Stimulated activated CD8-positive, alpha-beta memory T cell treated with anti-CD3 and anti-CD28 coated beads, Interleukin-15, amount 100 ng/mL, for 4 hours (primary cell): ENCODE data around the gene SLC16A9.

Source experiments
- DNase-seq, 2 donors: peaks; one replicate each; pipeline ENCODE4 v3.0.0-alpha.2; 2020; ENCODE audit warnings: low read depth in 2 of 2

SLC16A9 gene

DNA sequence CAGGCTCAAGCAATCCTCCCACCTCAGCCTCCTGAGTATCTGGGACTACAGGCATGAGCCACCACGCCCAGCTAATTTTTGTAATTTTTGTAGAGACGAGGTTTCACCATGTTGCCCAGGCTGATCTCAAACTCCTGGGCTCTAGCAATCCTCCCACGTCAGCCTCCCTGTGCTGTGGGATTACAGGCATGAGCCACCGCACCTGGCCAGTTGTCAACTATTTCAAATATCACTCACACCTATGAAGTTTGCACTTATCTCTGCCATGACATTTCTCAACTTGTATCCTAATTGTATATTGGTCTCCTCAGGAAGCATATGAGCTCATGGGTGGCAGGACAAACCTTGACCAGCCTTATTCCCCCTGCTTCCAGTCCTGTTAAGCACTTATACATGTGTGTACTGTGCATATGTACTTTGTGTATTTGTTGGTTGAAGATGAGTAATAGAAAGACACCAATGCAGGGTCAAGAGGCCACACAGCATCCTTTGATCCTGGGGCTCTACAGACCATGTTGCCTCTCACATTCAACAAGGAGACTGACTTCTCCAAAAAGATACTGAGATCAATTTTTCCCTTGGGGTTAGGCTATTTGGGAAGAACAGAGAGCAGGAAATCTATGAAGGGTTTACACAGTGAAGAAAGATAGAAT is 82.2 kb downstream of the SLC16A9 start:
- no peak for DNase-seq

DNA sequence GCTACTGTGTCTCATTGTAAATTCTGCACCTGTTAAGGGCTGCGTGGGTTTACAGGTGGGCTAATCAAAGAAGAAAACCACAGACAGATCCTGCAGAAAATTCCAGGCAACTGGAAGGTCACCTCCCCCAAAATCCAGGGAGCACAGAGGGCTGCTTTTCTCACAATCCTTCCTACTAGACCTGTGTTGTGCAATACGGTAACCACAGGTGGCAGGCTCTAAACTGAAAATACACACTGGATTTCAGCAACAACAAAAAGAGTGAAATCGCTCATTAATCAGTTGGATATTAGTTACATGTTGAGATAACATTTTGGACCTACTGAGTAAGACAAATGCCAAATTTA is 83.2 kb downstream of the SLC16A9 start:
- DNase-seq = no peak

DNA sequence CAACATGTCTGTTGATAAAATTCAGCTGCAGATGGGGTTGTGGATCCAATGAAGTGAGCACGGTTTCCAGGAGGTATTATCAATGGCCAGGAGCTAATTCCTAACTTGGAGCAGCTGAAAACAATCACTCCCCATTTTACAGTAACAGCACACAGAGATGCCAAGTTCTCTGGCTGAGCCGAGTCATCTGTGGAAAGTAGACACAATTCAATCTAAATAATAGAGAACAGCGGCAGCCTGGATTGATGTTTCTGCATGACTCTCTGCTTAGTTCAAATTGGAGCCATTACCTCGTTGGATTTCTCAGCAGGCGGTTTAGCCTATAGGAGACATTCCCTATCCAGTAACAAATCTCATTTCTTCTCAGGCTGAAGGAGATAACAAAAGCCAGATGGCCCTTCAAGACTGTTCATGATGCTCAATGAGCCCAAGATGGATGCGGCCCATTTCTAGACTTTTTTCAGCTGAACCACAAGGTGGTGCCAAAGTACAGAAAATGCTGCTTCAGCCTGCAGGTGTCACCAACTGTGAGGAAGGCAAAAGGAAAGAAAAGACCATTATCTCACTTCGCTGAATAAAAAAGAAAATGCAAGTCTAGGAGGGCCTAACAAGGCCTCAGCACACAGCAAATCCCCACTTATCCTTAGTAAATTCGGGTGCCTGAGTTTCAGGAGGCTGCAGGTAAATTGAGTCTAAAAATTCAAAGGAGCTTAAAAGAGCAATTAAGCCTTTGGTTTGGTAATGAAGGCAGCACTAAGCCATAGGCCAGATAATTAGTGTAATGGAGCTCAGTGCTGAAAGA is 83.7 kb downstream of the SLC16A9 start:
- DNase-seq = no peak

GRCh38 chr10:59624951-59625350 is 84.7 kb downstream of the SLC16A9 start:
- no peak for DNase-seq

DNA sequence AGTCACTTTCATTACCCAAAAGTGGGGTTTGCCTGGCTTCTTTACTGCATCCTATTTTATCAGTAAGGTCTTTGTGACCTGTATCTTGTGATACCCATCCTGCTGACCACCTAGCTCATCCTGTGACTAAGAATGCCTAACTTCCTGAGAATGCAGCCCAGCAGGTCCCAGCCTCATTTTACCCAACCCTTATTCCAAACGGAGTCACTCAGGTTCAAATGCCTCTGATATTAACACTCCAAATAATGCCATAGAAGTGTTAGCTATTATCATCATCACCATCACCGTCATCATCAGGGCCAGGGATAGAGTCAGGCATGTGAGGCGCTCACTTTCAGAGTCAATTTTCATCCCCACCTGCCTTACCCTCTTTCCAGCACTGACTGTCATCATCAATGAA is 85.5 kb downstream of the SLC16A9 start:
- no peak for DNase-seq

DNA sequence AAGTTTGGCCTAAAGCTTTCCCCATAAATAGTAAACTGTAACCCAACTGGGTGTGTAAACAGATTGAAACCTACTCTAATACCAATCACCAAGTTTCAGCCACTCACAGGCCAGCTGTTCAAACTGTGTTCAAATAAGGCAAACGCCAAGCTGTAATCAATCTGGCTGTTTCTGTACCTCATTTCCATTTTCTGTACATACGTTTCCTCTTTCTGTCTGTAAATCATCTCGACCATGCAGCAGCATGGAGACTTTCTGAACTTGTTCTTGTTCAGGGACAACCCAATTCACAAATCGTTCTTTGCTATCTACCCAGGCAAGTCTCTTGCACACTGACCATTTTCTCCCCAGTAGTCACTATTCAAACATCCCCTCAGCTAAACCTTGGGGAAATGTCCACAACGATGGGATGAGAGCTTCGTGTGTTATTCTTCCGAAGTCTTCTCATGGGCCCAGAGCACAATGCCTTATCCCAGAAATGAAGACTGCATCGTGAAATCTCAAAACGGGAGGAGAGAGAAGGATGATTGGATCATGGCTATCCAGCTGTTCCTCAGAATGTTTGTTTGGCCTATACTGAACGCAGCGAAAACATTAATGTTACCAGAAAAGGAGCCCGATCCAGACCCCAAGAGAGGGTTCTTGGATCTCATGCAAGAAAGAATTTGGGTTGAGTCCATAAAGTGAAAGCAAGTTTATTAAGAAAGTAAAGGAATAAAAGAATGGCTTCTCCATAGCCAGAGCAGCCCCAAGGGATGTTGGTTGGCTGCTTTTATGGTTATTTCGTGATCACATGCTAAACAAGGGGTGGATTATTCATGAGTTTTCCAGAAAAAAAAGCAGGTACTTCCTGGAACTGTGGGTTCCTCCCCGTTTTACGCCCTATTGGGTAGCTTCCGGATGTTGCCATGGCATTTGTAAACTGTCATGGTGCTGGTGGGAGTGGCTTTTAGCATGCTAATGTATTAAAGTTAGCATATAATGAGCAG is 86.2 kb downstream of the SLC16A9 start:
- DNase-seq = no peak

- no peak for DNase-seq
Measured at GRCh38 chr10:59622320-59623132, 87.1 kb downstream of the SLC16A9 start.

DNA sequence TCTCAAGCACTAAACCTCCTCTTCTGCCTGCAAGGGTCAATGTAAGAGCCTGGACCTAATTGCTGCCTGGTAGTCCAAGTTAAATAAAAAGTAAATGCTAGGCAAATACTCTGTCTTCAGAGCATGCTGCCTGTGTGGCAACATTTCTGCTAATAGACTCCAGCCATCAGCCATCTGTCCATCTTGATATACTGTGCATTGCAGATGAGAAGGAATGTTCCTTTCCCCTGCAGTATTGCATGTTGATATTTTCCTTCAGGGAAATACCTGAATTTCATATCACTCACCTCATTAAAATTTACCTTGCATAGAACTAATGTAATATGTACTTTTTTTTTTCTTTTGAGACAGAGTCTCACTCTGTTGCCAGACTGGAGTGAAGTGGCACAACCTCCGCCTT is 87.9 kb downstream of the SLC16A9 start:
- no peak for DNase-seq

GRCh38 chr10:59618666-59619065 is 91.0 kb downstream of the SLC16A9 start:
- no peak for DNase-seq

- DNase-seq = no peak
Measured at GRCh38 chr10:59617996-59618395, 91.7 kb downstream of the SLC16A9 start.

DNA sequence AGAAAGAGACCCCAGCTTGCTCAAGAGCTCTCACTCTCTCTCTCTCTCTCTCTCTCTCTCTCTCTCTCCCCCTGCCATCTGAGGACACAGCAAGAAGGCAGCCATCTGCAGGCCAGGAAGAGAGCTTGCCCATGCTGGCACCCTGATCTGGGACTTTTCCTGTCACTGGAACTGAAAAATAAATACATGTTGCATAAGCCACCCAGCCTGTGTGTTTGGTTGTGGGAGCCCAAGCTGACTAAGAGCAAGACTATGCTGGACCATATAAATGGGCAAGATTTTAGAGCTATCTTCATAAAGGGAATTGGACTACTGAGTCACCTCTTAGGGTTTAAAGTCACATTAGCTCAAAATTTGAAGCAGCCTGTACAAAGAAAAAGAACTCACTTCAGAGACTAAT is 98.6 kb downstream of the SLC16A9 start:
- DNase-seq = no peak

DNA sequence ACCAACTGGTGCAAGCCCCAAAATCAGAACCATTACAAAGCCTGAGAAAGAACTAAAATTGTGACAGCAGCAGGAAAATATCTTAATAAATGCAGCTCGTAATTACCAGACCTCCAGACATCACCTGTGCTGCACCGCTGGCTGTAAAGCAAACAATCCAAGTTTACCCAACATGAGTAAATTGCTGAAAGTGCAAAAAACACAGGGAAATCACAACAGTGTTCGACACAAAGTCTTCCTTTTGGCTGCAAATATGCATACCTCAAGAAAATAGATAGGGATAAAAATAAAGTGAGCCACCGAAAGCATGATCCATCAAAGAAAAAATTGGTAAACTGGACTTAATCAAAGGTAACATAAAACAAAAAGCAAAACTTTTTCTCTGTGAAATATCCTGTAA is 101.7 kb downstream of the SLC16A9 start:
- no peak for DNase-seq

DNA sequence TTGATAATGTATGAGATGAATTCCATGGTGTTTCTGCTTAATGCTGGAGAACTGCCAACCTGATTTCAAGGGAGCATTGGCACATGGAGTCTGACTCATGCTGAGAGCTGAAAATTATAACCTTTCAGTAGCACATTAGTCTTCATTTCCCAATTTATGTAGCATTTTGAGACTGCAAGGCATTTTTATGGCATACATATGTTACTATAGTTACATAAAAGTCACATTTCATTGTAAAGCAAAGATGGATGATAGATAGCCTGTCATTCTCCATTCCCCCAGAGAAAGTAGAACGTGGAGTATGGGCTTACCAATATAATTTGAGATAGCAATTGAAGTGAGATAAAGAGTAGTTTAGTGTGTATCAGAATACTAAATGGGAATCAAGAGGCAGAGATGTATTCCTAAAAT is 103.1 kb downstream of the SLC16A9 start:
- no peak for DNase-seq

- no peak for DNase-seq
Measured at GRCh38 chr10:59601985-59602384, 107.7 kb downstream of the SLC16A9 start.
